ENCODE data around the gene FAM227A.

The FAM227A gene

GRCh38 chr22:38565441-38565840 lies 90.8 kb downstream of the FAM227A start:
- Histone ChIP-seq H3K27me3 (ENCODE audit: control insufficient read depth, insufficient read depth, low read length) (no peaks in the 10 kb centered on the region), H3K36me3 (ENCODE audit: control insufficient read depth, insufficient read depth, low read length) (no peaks in the 10 kb centered on the region), H3K9ac (ENCODE audit: low read depth, low read length) (no peak overlapping the region), H3K4me1 (ENCODE audit: control insufficient read depth, insufficient read depth, low read length) (no peaks in the 10 kb centered on the region), H3K9me3 (ENCODE audit: control insufficient read depth, insufficient read depth, low read length) (no peaks in the 10 kb centered on the region), H3K4me3 (ENCODE audit: low read depth, low read length) (no peak overlapping the region)

- no peaks in the 10 kb centered on the region for H3K27me3 ChIP-seq (ENCODE audit: control insufficient read depth, insufficient read depth, low read length)
- no peaks in the 10 kb centered on the region for H3K9me3 ChIP-seq (ENCODE audit: control insufficient read depth, insufficient read depth, low read length)
- no peaks in the 10 kb centered on the region for H3K36me3 ChIP-seq (ENCODE audit: control insufficient read depth, insufficient read depth, low read length)
These were observed 91.5 kb downstream of the FAM227A start for GRCh38 chr22:38564669-38565068.

DNA sequence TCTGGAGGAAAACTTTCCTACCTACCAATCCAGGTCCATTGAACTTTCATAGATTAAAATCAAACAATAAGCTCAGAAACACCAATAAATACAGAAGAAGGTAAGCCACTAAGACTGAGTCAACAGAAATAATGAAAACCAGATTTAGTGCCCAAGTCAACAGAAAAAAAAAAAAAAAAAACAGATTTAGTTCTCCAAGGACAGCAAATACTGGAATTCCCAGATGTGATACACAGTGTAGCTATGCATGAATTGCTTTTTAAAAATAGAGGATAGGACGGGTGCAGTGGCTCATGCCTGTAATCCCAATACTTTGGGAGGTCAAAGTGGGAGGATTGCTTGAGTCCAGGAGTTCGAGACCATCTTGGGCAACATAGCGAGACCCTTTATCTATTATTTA lies 101.9 kb downstream of the FAM227A start:
- no peaks in the 10 kb centered on the region for H3K9me3 ChIP-seq (ENCODE audit: control insufficient read depth, insufficient read depth, low read length)
- H3K9ac ChIP-seq (ENCODE audit: low read depth, low read length) = no peak overlapping the region
- H3K36me3 ChIP-seq (ENCODE audit: control insufficient read depth, insufficient read depth, low read length) = no peaks in the 10 kb centered on the region
- no peaks in the 10 kb centered on the region for H3K4me1 ChIP-seq (ENCODE audit: control insufficient read depth, insufficient read depth, low read length)
- no peaks in the 10 kb centered on the region for H3K27me3 ChIP-seq (ENCODE audit: control insufficient read depth, insufficient read depth, low read length)
- no peak overlapping the region for H3K4me3 ChIP-seq (ENCODE audit: low read depth, low read length)

More at GRCh38 chr22:38564669-38565068, 91.5 kb downstream of the FAM227A start:
- H3K4me3 ChIP-seq (ENCODE audit: low read depth, low read length) = no peak overlapping the region
- H3K9ac ChIP-seq (ENCODE audit: low read depth, low read length) = no peak overlapping the region
- H3K4me1 ChIP-seq (ENCODE audit: control insufficient read depth, insufficient read depth, low read length) = no peaks in the 10 kb centered on the region

DNA sequence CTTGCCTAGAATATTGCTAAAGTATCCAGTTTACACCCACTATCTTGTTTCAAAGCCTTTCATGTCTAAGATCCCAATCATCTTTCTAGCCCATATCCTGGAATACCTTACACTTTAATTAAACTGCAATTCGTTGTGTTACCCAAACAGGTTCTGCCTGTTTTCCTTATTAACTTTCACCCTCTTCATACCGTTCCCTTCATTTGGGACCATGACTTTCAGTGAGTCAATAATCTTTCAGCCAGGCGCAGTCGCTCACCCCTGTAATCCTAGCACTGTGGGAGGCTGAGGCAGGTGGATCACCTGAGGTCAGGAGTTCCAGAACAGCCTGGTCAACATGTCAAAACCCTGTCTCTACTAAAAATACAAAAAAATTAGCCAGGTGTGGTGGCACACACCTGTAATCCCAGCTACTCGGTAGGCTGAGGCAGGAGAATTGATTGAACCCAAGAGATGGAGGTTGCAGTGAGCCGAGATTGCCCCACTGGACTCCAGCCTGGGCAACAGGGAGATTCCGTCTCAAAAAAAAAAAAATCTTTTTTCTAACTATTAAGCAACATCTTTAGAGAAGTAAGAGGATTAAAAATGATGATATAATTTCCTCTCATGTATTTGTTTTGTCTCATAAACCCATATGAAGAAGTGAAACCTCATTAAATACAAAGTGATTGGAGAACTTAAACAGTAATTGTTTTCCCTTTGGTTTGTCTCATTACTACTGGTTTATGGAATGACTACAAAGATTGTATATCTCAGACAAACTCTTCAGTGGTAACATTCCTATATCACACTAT lies 106.9 kb downstream of the FAM227A start:
- Histone ChIP-seq H3K9me3 (ENCODE audit: control insufficient read depth, insufficient read depth, low read length) (no peaks in the 10 kb centered on the region), H3K4me3 (ENCODE audit: low read depth, low read length) (no peak overlapping the region), H3K36me3 (ENCODE audit: control insufficient read depth, insufficient read depth, low read length) (no peaks in the 10 kb centered on the region), H3K9ac (ENCODE audit: low read depth, low read length) (no peak overlapping the region), H3K27me3 (ENCODE audit: control insufficient read depth, insufficient read depth, low read length) (no peaks in the 10 kb centered on the region), H3K4me1 (ENCODE audit: control insufficient read depth, insufficient read depth, low read length) (no peaks in the 10 kb centered on the region)

GRCh38 chr22:38540701-38541100 lies 115.5 kb downstream of the FAM227A start:
- Histone ChIP-seq H3K4me1 (ENCODE audit: control insufficient read depth, insufficient read depth, low read length) (no peaks in the 10 kb centered on the region), H3K4me3 (ENCODE audit: low read depth, low read length) (no peak overlapping the region), H3K9ac (ENCODE audit: low read depth, low read length) (no peak overlapping the region), H3K9me3 (ENCODE audit: control insufficient read depth, insufficient read depth, low read length) (no peaks in the 10 kb centered on the region), H3K36me3 (ENCODE audit: control insufficient read depth, insufficient read depth, low read length) (peaks cover 3% of the 10 kb centered on the region), H3K27me3 (ENCODE audit: control insufficient read depth, insufficient read depth, low read length) (no peaks in the 10 kb centered on the region)

DNA sequence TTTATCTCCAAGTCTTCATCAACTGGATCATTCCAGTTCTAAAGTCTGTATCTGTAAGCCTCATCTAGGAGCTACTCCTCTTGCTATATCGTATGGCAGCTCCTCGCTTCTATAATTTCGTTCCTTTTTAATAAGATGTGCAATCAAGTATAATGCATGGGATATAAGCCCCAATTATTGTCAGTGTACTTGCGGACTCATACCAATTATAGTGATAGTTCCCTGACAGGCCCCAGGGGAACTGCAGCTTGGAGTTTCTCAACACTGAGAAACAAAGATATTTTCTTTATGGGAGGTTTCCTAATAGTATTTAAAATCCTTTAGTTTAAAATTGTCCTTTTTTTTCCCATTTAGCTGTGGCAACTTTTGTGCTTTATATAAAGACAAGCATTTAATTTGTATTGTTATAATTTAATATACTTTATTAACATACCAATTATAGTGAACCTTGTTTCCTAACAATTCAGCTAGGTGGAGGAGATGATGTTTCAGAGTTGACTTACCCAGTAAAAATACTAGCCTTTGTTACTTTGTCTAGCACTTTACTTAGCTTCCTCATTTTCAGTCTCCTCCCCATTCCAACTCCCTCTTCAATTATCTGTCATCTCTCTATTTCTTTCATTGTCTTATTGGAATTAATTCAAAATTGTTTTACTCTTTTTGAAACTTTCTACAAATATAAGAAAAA lies 124.8 kb downstream of the FAM227A start:
- Histone ChIP-seq H3K27me3 (ENCODE audit: control insufficient read depth, insufficient read depth, low read length) (no peaks in the 10 kb centered on the region), H3K4me1 (ENCODE audit: control insufficient read depth, insufficient read depth, low read length) (peaks cover 2% of the 10 kb centered on the region), H3K9ac (ENCODE audit: low read depth, low read length) (no peak overlapping the region)

More for the DNA sequence above, 124.8 kb downstream of the FAM227A start:
- Histone ChIP-seq H3K36me3 (ENCODE audit: control insufficient read depth, insufficient read depth, low read length) (no peaks in the 10 kb centered on the region), H3K9me3 (ENCODE audit: control insufficient read depth, insufficient read depth, low read length) (no peaks in the 10 kb centered on the region), H3K4me3 (ENCODE audit: low read depth, low read length) (no peak overlapping the region)
